Epithelial cell of proximal tubule (primary cell): ENCODE measurements around the gene SLC5A1. TPM values are rescaled to one million over a fixed set of nuclear protein-coding genes. Genes with fewer than 3 reads are reported as not detected.
"Not testable (repeated sequence)": the region's sequence is repeated elsewhere in the genome, so short reads cannot be mapped to it uniquely, and the experiment has no call there.

Experiments used
- DNase-seq: peaks from one replicate; pipeline ENCODE4 v3.0.0-alpha.2; 2011; ENCODE audit warnings: low read depth
- H3K4me3 ChIP-seq: 2 replicates; pipeline ENCODE4 v1.5.1; 2011; ENCODE audit warnings: low read depth, mild to moderate bottlenecking, low read length
- CTCF ChIP-seq: conservative IDR thresholded peaks from 2 replicates; pipeline ENCODE4 v1.5.1; 2012; ENCODE audit warnings: low read depth, mild to moderate bottlenecking, low read length
- total RNA-seq: library from RNA; depleted of rRNA; stranded (reverse); fragments of >200 nt; gene quantifications from 2 replicates; pipeline ENCODE4 v1.2.3, GENCODE V29; 2015

Gene SLC5A1
- total RNA-seq, 1 donor from 2014 or later: not detected

- DNase-seq: no peak
- no peak for TF ChIP-seq CTCF
- H3K4me3 ChIP-seq: no peak overlapping the region
These were observed 87.4 kb downstream of the SLC5A1 start for GRCh38 chr22:32130464-32130863.

- TF ChIP-seq CTCF: no peak
- no peak for DNase-seq
- no peak overlapping the region for H3K4me3 ChIP-seq
These were observed 89.1 kb downstream of the SLC5A1 start for GRCh38 chr22:32132126-32132525.

- H3K4me3 ChIP-seq: no peak overlapping the region
- no peak for TF ChIP-seq CTCF
- no peak for DNase-seq
These were observed 89.7 kb downstream of the SLC5A1 start for GRCh38 chr22:32132783-32133182.

GRCh38 chr22:32134796-32135195 lies 91.7 kb downstream of the SLC5A1 start:
- not testable (repeated sequence) for DNase-seq, H3K4me3 ChIP-seq

- not testable (repeated sequence) for H3K4me3 ChIP-seq, DNase-seq
These were observed 92.9 kb downstream of the SLC5A1 start for GRCh38 chr22:32135958-32136357.

- not testable (repeated sequence) for DNase-seq, H3K4me3 ChIP-seq
These were observed 93.8 kb downstream of the SLC5A1 start for GRCh38 chr22:32136881-32137280.

- not testable (repeated sequence) for DNase-seq, H3K4me3 ChIP-seq
These were observed 94.8 kb downstream of the SLC5A1 start for GRCh38 chr22:32137731-32138324.

- not testable (repeated sequence) for H3K4me3 ChIP-seq, DNase-seq
These were observed 95.5 kb downstream of the SLC5A1 start for GRCh38 chr22:32138576-32138975.

GRCh38 chr22:32140688-32141087 lies 97.6 kb downstream of the SLC5A1 start:
- not testable (repeated sequence) for DNase-seq, H3K4me3 ChIP-seq
- peak; percentile 49 for TF ChIP-seq CTCF

GRCh38 chr22:32142600-32142999 lies 99.5 kb downstream of the SLC5A1 start:
- no peak for TF ChIP-seq CTCF
- no peak overlapping the region for H3K4me3 ChIP-seq
- no peak for DNase-seq
